Stimulated activated CD4-positive, alpha-beta T cell treated with anti-CD3 and anti-CD28 coated beads, Interleukin-12 subunit alpha, Interleukin-12 subunit beta, amount 100 ng/mL, for 24 hours (primary cell): Measurements from ENCODE around the gene GPBP1.
A peak's percentile ranks its signal among the peaks of the same experiment; 100 is the strongest.
"Not testable (repeated sequence)": the region's sequence is repeated elsewhere in the genome, so short reads cannot be mapped to it uniquely, and the experiment has no call there.

Source experiments
- DNase-seq, 2 experiments: peaks; one replicate each; pipeline ENCODE4 v3.0.0-alpha.2; 2020; ENCODE audit warnings: low read depth in 2 of 2

Gene GPBP1

GRCh38 chr5:57173319-57174127 is at the start of gene GPBP1:
Gene GPBP1, plus strand, starts transcription at chr5:57174059. Its CDS starts 40,072 bp downstream, at chr5:57214131.
- peak; percentile 96 to 98 for DNase-seq

- no peak for DNase-seq
Measured at GRCh38 chr5:57128325-57128724, 45.5 kb upstream of the GPBP1 start.

GRCh38 chr5:57133574-57133973 is 40.3 kb upstream of the GPBP1 start:
- no peak for DNase-seq

- DNase-seq = no peak
Measured at GRCh38 chr5:57137401-57137800, 36.5 kb upstream of the GPBP1 start.

- no peak for DNase-seq
Measured at GRCh38 chr5:57152316-57152715, 21.5 kb upstream of the GPBP1 start.

- DNase-seq = no peak
Measured at GRCh38 chr5:57155033-57155432, 18.8 kb upstream of the GPBP1 start.

GRCh38 chr5:57157131-57157530 is 16.7 kb upstream of the GPBP1 start:
- DNase-seq = no peak

GRCh38 chr5:57157666-57158065 is 16.2 kb upstream of the GPBP1 start:
- DNase-seq = no peak

- DNase-seq = no peak
Measured at GRCh38 chr5:57163553-57164006, 10.3 kb upstream of the GPBP1 start.

GRCh38 chr5:57164124-57164523 is 9.7 kb upstream of the GPBP1 start:
- no peak for DNase-seq

- not testable (repeated sequence) for DNase-seq
Measured at GRCh38 chr5:57165171-57165570, 8.7 kb upstream of the GPBP1 start.

GRCh38 chr5:57166276-57166675 is 7.6 kb upstream of the GPBP1 start:
- DNase-seq = no peak

GRCh38 chr5:57167201-57167600 is 6.7 kb upstream of the GPBP1 start:
- DNase-seq = no peak

GRCh38 chr5:57170116-57170515 is 3.7 kb upstream of the GPBP1 start:
- not testable (repeated sequence) for DNase-seq

GRCh38 chr5:57171816-57172465 is 1.9 kb upstream of the GPBP1 start:
- peak in 1 of 2 experiments; percentile 20 for DNase-seq

GRCh38 chr5:57172466-57173318 is 1.2 kb upstream of the GPBP1 start:
- DNase-seq = no peak

- DNase-seq = no peak
Measured at GRCh38 chr5:57174128-57174889, 450 bp downstream of the GPBP1 start.

- no peak for DNase-seq
Measured at GRCh38 chr5:57174890-57175510, 1.1 kb downstream of the GPBP1 start.

GRCh38 chr5:57175551-57176309 is 1.9 kb downstream of the GPBP1 start:
- peak in 1 of 2 experiments; percentile 35 for DNase-seq

GRCh38 chr5:57176350-57176857 is 2.5 kb downstream of the GPBP1 start:
- no peak for DNase-seq
